Glomerular endothelial cell (primary cell): ENCODE results near the gene PSME3IP1. TPM values are rescaled to one million over a fixed set of nuclear protein-coding genes. Genes with fewer than 3 reads are reported as not detected.

Experiments
- DNase-seq: peaks from one replicate; pipeline ENCODE4 v3.0.0-alpha.2; 2011; ENCODE audit warnings: low read depth, low spot score; ENCODE audit errors: extremely low read depth
- total RNA-seq: library from RNA; depleted of rRNA; stranded (reverse); fragments of >200 nt; gene quantifications from 2 replicates; pipeline ENCODE4 v1.2.3, GENCODE V29; 2015

Gene PSME3IP1
- total RNA-seq, 1 donor from 2014 or later: 59.0 TPM

- no peak for DNase-seq
Measured at GRCh38 chr16:57146040-57146647, 39.7 kb downstream of the PSME3IP1 start.

GRCh38 chr16:57145046-57146021 lies 40.5 kb downstream of the PSME3IP1 start:
- DNase-seq: no peak

- DNase-seq: no peak
Measured at GRCh38 chr16:57144027-57144426, 41.8 kb downstream of the PSME3IP1 start.

GRCh38 chr16:57143149-57143921 lies 42.5 kb downstream of the PSME3IP1 start:
- no peak for DNase-seq

- no peak for DNase-seq
Measured at GRCh38 chr16:57141822-57142631, 43.8 kb downstream of the PSME3IP1 start.

- no peak for DNase-seq
Measured at GRCh38 chr16:57140931-57141668, 44.7 kb downstream of the PSME3IP1 start.

- DNase-seq: no peak
Measured at GRCh38 chr16:57138281-57138935, 47.4 kb downstream of the PSME3IP1 start.

GRCh38 chr16:57137566-57138273 lies 48.1 kb downstream of the PSME3IP1 start:
- no peak for DNase-seq

- no peak for DNase-seq
Measured at GRCh38 chr16:57137043-57137442, 48.8 kb downstream of the PSME3IP1 start.

- no peak for DNase-seq
Measured at GRCh38 chr16:57134982-57135381, 50.9 kb downstream of the PSME3IP1 start.

GRCh38 chr16:57133886-57134285 lies 52.0 kb downstream of the PSME3IP1 start:
- no peak for DNase-seq

GRCh38 chr16:57133031-57133430 lies 52.8 kb downstream of the PSME3IP1 start:
- DNase-seq: no peak

- no peak for DNase-seq
Measured at GRCh38 chr16:57132470-57132869, 53.4 kb downstream of the PSME3IP1 start.

- no peak for DNase-seq
Measured at GRCh38 chr16:57131351-57131970, 54.4 kb downstream of the PSME3IP1 start.

GRCh38 chr16:57130950-57131321 lies 54.9 kb downstream of the PSME3IP1 start:
- DNase-seq: no peak

- DNase-seq: no peak
Measured at GRCh38 chr16:57128771-57129389, 57.0 kb downstream of the PSME3IP1 start.

- DNase-seq: no peak
Measured at GRCh38 chr16:57127836-57128235, 58.0 kb downstream of the PSME3IP1 start.
